Right lobe of liver (tissue), 6 donors: ENCODE measurements around the gene MACROD2. TPM values are rescaled to one million over a fixed set of nuclear protein-coding genes. Genes with fewer than 3 reads are reported as not detected.

Experiments used
- ATAC-seq, 4 donors: fragments of 200-7000 bp; cut with Tn5 transposase; one replicate each; pipeline ENCODE4 v1.9.1; 2020; ENCODE audit warnings: mild to moderate bottlenecking in 4 of 4, moderate library complexity in 4 of 4
- DNase-seq, 3 donors: peaks; one replicate each; pipeline ENCODE4 v3.0.0-alpha.2; 2020
- H3K27ac ChIP-seq, 3 donors: fragments of 200-600 bp; one replicate each; pipeline ENCODE4 v1.8.0; 2022
- H3K27me3 ChIP-seq, 2 donors: fragments of 200-600 bp; one replicate each; pipeline ENCODE4 v1.8.0; 2022
- H3K36me3 ChIP-seq, 4 donors: fragments of 200-600 bp; sonication (generic) in 1 of 4; one replicate each; pipeline versions ENCODE4 v1.5.1 to v1.8.0; 2017 to 2022; ENCODE audit warnings: control low read depth in 1 of 4
- H3K4me1 ChIP-seq, 4 donors: fragments of 200-600 bp; sonication (generic) in 1 of 4; one replicate each; pipeline versions ENCODE4 v1.5.1 to v1.8.0; 2017 to 2022; ENCODE audit warnings: control low read depth in 1 of 4
- H3K4me3 ChIP-seq, 3 donors: fragments of 200-600 bp; one replicate each; pipeline ENCODE4 v1.8.0; 2022
- H3K9me3 ChIP-seq, 4 donors: fragments of 200-600 bp; sonication (generic) in 1 of 4; one replicate each; pipeline versions ENCODE4 v1.5.1 to v1.8.0; 2017 to 2022; ENCODE audit warnings: control low read depth in 1 of 4
- POLR2A ChIP-seq: fragments of 450-650 bp; IDR thresholded peaks from one replicate; pipeline ENCODE4 v1.6.1; 2017; ENCODE audit warnings: antibody characterized with exemption, mild to moderate bottlenecking
- WGBS: methylation state at CpG from one replicate; pipeline ENCODE4 v1.1.6; 2018; ENCODE audit warnings: low coverage, low lambda C conversion rate; ENCODE audit not compliant: insufficient coverage; ENCODE audit errors: missing lambda C conversion rate; 5-methylcytosine and 5-hydroxymethylcytosine counted together
- intact Hi-C, 2 donors: fragments of 100-400 bp; cut with DNase I; formaldehyde crosslinking; loops; one replicate each; pipeline versions ENCODE4 v1.11.2 to v1.14.1; 2022
- total RNA-seq, 6 experiments: library from RNA; depleted of rRNA in 2 of 6; stranded (reverse); fragments of >200 nt in 2 of 6; fragmentation: NEBNext Ultra II Directional in 3 of 6; extraction: Animal tissue kit (Norgen Biotek cat#: 25700) in 3 of 6; gene quantifications; one replicate each; pipeline versions ENCODE4 v1.1.0 to v1.2.4, GENCODE V29; 2016 to 2023
- TF ChIP-seq, protein P1 (sequence below), 4 donors: fragments of 200-600 bp in 3 of 4; fragments of 450-650 bp in 1 of 4; IDR thresholded peaks; one replicate each; pipeline versions ENCODE4 v1.5.1 to v1.8.0; 2016 to 2022; ENCODE audit warnings: antibody characterized with exemption in 4 of 4, mild to moderate bottlenecking in 2 of 4
- donor health status: DM: no; HTN: yes; CAD: no.
- donor health status: DM: no; HTN: no; CAD: no.
- donor health status: DM: no; HTN: no; CAD: no.
- donor health status: DM: no; HTN: yes; CAD: no.
- donor health status: DM: no; HTN: yes; CAD: no.

MACROD2 gene
- total RNA-seq, 6 experiments from 2014 or later: 1.2 to 5.5 (median 3.3) TPM

GRCh38 chr20:14199111-14199510 is 203.8 kb downstream of the MACROD2 start:
- Histone ChIP-seq H3K4me1 (no peaks in the 10 kb centered on the region), H3K9me3 (no peaks in the 10 kb centered on the region), H3K27me3 (no peaks in the 10 kb centered on the region), H3K4me3 (no peak overlapping the region), H3K36me3 (no peaks in the 10 kb centered on the region), H3K27ac (no peak overlapping the region)
- no peak for TF ChIP-seq POLR2A
- TF ChIP-seq, protein P1, sequence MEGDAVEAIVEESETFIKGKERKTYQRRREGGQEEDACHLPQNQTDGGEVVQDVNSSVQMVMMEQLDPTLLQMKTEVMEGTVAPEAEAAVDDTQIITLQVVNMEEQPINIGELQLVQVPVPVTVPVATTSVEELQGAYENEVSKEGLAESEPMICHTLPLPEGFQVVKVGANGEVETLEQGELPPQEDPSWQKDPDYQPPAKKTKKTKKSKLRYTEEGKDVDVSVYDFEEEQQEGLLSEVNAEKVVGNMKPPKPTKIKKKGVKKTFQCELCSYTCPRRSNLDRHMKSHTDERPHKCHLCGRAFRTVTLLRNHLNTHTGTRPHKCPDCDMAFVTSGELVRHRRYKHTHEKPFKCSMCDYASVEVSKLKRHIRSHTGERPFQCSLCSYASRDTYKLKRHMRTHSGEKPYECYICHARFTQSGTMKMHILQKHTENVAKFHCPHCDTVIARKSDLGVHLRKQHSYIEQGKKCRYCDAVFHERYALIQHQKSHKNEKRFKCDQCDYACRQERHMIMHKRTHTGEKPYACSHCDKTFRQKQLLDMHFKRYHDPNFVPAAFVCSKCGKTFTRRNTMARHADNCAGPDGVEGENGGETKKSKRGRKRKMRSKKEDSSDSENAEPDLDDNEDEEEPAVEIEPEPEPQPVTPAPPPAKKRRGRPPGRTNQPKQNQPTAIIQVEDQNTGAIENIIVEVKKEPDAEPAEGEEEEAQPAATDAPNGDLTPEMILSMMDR (IDR thresholded peaks at IDR 0.05): no peak
- DNase-seq (no peak), ATAC-seq (no peak)
- intact Hi-C loops: no loop called here
- 87% methylated on average over 2 of the region's 2 CpGs for WGBS

- Histone ChIP-seq H3K27ac (no peak overlapping the region), H3K36me3 (no peaks in the 10 kb centered on the region), H3K4me3 (no peak overlapping the region), H3K4me1 (no peaks in the 10 kb centered on the region), H3K9me3 (no peaks in the 10 kb centered on the region), H3K27me3 (no peaks in the 10 kb centered on the region)
- TF ChIP-seq POLR2A: no peak
- TF ChIP-seq, protein P1 (IDR thresholded peaks at IDR 0.05): no peak
- DNase-seq (no peak), ATAC-seq (peak in 1 of 4 donors; percentile 27)
- intact Hi-C loops: no loop called here
- WGBS: no CpG with 5 or more reads among the region's 2 CpGs
Observed at GRCh38 chr20:14203657-14204056, 208.3 kb downstream of the MACROD2 start.

GRCh38 chr20:14207591-14207990 is 212.3 kb downstream of the MACROD2 start:
- ATAC-seq (no peak), DNase-seq (no peak)
- WGBS: 50% methylated on average over 4 of the region's 4 CpGs
- no peaks in the 10 kb centered on the region for H3K27me3 ChIP-seq
- no peak overlapping the region for H3K27ac ChIP-seq
- TF ChIP-seq, protein P1 (IDR thresholded peaks at IDR 0.05): no peak
- TF ChIP-seq POLR2A: no peak
- no peaks in the 10 kb centered on the region for H3K4me1 ChIP-seq
- no peak overlapping the region for H3K4me3 ChIP-seq
- intact Hi-C loops: no loop called here
- H3K9me3 ChIP-seq: no peaks in the 10 kb centered on the region
- H3K36me3 ChIP-seq: no peaks in the 10 kb centered on the region

DNA sequence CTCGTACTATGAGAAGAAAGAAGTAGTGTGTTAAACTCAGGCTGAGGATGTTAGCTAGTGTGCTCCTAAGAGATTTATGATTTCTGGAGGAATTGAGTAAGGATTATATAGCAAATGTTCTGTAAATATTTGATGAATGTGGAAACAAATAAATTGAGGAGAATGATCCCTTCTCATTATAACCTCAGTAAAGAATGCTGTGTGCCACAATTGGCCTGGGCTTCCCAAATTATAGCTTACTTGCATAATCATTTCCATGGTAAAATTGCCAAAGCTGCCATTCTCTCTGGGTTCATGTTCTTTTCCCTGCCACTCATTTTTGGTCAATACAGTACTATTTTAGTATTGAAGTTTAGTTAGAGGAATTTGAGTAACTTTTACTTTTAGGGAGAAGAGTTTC is 213.6 kb downstream of the MACROD2 start:
- Histone ChIP-seq H3K27me3 (no peaks in the 10 kb centered on the region), H3K27ac (no peak overlapping the region), H3K9me3 (no peaks in the 10 kb centered on the region), H3K4me1 (no peaks in the 10 kb centered on the region), H3K4me3 (no peak overlapping the region), H3K36me3 (no peaks in the 10 kb centered on the region)
- DNase-seq: no peak
- ATAC-seq: no peak
- 45% methylated on average over 1 of the region's 1 CpG for WGBS
- TF ChIP-seq, protein P1 (IDR thresholded peaks at IDR 0.05): no peak
- TF ChIP-seq POLR2A: no peak
- intact Hi-C loops: no loop called here

DNA sequence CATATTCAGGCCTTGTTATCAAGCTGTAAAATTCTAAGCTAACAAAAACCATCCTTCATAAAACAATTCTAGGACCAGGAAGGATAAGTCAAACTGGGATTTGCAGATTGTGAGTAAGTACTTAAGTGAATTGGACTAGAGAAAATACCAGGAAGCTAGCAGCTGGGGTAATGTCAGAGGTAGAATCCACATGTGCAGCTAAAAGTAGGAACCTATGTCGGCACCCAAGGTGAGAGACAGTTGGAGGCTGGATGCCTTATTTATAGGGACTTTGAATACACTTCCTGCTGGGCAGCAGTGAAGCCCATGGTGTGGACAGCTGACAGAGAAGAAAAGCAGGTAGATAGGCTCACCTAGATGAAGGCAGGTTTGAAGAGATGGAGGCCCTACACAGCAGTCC is 214.8 kb downstream of the MACROD2 start:
- DNase-seq: no peak
- Histone ChIP-seq H3K27ac (no peak overlapping the region), H3K27me3 (no peaks in the 10 kb centered on the region), H3K36me3 (no peaks in the 10 kb centered on the region), H3K4me3 (no peak overlapping the region), H3K4me1 (no peaks in the 10 kb centered on the region), H3K9me3 (no peaks in the 10 kb centered on the region)
- no CpG with 5 or more reads among the region's 1 CpG for WGBS
- no peak for ATAC-seq
- no peak for TF ChIP-seq POLR2A
- TF ChIP-seq, protein P1 (IDR thresholded peaks at IDR 0.05): no peak
- intact Hi-C loops: no loop called here
